ENCODE measurements around the gene RAB3GAP1. TPM values are rescaled to one million over a fixed set of nuclear protein-coding genes. Genes with fewer than 3 reads are reported as not detected.
"Not testable (repeated sequence)": the region's sequence is repeated elsewhere in the genome, so short reads cannot be mapped to it uniquely, and the experiment has no call there.

RAB3GAP1 gene
- total RNA-seq, 1 donor from 2014 or later, result 37.3 TPM

- H3K4me3 Mint-ChIP-seq, result no peak overlapping the region
- H3K27ac Mint-ChIP-seq, result no peak overlapping the region
- H3K9me3 Mint-ChIP-seq, result peaks cover 44% of the 10 kb centered on the region
- no peaks in the 10 kb centered on the region for H3K4me1 Mint-ChIP-seq
- no peak for DNase-seq (ENCODE audit: low spot score in 2 of 2, unreplicated experiment in 2 of 2)
- TF ChIP-seq CTCF (IDR thresholded peaks at IDR 0.05; ENCODE audit: unreplicated experiment), result no peak
- no peaks in the 10 kb centered on the region for H3K27me3 Mint-ChIP-seq (ENCODE audit: low read depth)
- peaks cover 57% of the 10 kb centered on the region for H3K36me3 Mint-ChIP-seq
These were observed 20.3 kb downstream of the RAB3GAP1 start for GRCh38 chr2:135072125-135072997.

GRCh38 chr2:135074216-135074615 lies 22.1 kb downstream of the RAB3GAP1 start:
- Mint-ChIP-seq H3K9me3 (peaks cover 40% of the 10 kb centered on the region), H3K27ac (no peak overlapping the region), H3K4me3 (no peak overlapping the region), H3K4me1 (no peaks in the 10 kb centered on the region), H3K27me3 (ENCODE audit: low read depth) (no peaks in the 10 kb centered on the region), H3K36me3 (peaks cover 55% of the 10 kb centered on the region)
- no peak for DNase-seq (ENCODE audit: low spot score in 2 of 2, unreplicated experiment in 2 of 2)
- no peak for TF ChIP-seq CTCF (IDR thresholded peaks at IDR 0.05; ENCODE audit: unreplicated experiment)

- H3K4me3 Mint-ChIP-seq, result no peak overlapping the region
- no peak overlapping the region for H3K27ac Mint-ChIP-seq
- no peaks in the 10 kb centered on the region for H3K4me1 Mint-ChIP-seq
- H3K36me3 Mint-ChIP-seq, result peaks cover 55% of the 10 kb centered on the region
- no peaks in the 10 kb centered on the region for H3K27me3 Mint-ChIP-seq (ENCODE audit: low read depth)
- DNase-seq (ENCODE audit: low spot score in 2 of 2, unreplicated experiment in 2 of 2), result no peak
- peaks cover 42% of the 10 kb centered on the region for H3K9me3 Mint-ChIP-seq
- no peak for TF ChIP-seq CTCF (IDR thresholded peaks at IDR 0.05; ENCODE audit: unreplicated experiment)
These were observed 24.5 kb downstream of the RAB3GAP1 start for GRCh38 chr2:135076556-135076955.

- Mint-ChIP-seq H3K27ac (no peak overlapping the region), H3K27me3 (ENCODE audit: low read depth) (no peaks in the 10 kb centered on the region), H3K4me3 (no peak overlapping the region), H3K9me3 (peaks cover 28% of the 10 kb centered on the region), H3K36me3 (peaks cover 51% of the 10 kb centered on the region), H3K4me1 (no peaks in the 10 kb centered on the region)
- no peak for DNase-seq (ENCODE audit: low spot score in 2 of 2, unreplicated experiment in 2 of 2)
- TF ChIP-seq CTCF (IDR thresholded peaks at IDR 0.05; ENCODE audit: unreplicated experiment), result no peak
These were observed 26.3 kb downstream of the RAB3GAP1 start for GRCh38 chr2:135078417-135078816.

- Mint-ChIP-seq H3K4me3 (no peak overlapping the region), H3K9me3 (peaks cover 11% of the 10 kb centered on the region), H3K27ac (no peak overlapping the region), H3K36me3 (peaks cover 31% of the 10 kb centered on the region), H3K27me3 (ENCODE audit: low read depth) (no peaks in the 10 kb centered on the region), H3K4me1 (no peaks in the 10 kb centered on the region)
- TF ChIP-seq CTCF (IDR thresholded peaks at IDR 0.05; ENCODE audit: unreplicated experiment), result no peak
- no peak for DNase-seq (ENCODE audit: low spot score in 2 of 2, unreplicated experiment in 2 of 2)
These were observed 34.1 kb downstream of the RAB3GAP1 start for GRCh38 chr2:135086222-135086621.

- not testable (repeated sequence) for H3K27me3 Mint-ChIP-seq (ENCODE audit: low read depth); H3K27ac Mint-ChIP-seq
These were observed 37.5 kb downstream of the RAB3GAP1 start for GRCh38 chr2:135089597-135089996.

More at GRCh38 chr2:135089597-135089996, 37.5 kb downstream of the RAB3GAP1 start:
- peaks cover 17% of the 10 kb centered on the region for H3K36me3 Mint-ChIP-seq
- not testable (repeated sequence) for H3K4me1 Mint-ChIP-seq; DNase-seq (ENCODE audit: low spot score in 2 of 2, unreplicated experiment in 2 of 2); H3K4me3 Mint-ChIP-seq; H3K9me3 Mint-ChIP-seq

All from mesothelial cell of epicardium (in vitro differentiated cells).